ENCODE measurements around the gene PDYN. TPM values are rescaled to one million over a fixed set of nuclear protein-coding genes. Genes with fewer than 3 reads are reported as not detected.

PDYN gene
- polyA plus RNA-seq, 1 donor, result 0.52 TPM

DNA sequence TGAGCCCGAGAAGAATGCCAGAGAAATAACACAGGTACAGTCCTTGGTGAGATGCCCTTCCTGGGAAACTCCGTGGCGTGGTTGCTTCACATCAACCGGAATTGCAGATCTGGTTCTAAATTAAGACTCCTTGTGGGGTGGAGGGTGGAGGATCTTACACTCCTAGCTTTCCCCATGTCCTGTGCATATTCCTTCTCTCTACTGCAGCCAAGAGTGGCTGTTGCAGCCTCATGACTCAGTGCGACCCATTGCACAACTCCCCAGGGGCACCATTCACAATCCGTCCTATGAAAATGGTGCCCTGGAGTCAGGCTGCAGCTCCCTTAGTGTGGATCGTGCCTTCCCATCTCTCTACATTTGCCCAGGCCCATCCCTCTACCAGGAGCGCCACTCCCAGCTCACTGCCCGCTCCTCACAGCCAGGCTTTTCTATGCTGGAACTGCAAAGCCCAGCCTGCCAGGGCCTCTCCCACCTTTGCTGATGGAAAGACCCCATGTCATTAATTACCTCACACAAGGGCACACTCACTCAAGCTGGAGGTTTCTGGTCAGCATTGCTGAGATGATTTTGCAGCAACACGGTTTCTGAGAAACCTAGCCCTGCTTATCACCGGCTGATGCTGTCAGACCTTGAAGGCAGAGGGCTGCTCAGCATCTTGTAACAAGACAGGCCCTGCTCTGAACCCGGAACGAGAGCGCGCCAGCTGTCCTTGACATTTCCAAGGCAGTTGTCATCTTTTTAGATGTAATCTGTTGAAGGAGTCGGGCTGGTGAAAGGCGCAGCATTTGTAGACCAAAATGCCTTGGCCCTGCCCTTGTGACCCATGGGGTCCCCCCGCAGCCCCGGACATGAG lies 58.9 kb downstream of the PDYN start:
- no peak for DNase-seq

DNA sequence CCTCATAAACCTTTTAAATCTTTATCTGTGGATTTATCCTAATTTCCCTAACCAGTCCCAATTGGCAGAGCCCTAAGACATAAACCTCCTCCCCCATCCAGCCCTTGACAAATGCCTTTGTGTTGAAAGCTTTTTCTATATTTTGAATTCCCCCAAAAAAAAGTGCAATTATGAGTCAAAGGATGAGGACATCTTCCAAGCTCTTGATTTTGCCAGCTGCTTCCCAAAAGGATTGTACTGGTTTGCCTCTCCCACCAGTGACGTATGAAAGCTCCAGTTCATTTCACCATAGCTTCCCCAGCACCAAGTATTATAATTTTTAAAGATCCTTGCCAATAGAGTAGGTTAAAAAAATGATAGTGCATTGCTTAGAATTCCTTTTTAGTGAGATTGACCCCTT lies 59.7 kb downstream of the PDYN start:
- no peak for DNase-seq

DNA sequence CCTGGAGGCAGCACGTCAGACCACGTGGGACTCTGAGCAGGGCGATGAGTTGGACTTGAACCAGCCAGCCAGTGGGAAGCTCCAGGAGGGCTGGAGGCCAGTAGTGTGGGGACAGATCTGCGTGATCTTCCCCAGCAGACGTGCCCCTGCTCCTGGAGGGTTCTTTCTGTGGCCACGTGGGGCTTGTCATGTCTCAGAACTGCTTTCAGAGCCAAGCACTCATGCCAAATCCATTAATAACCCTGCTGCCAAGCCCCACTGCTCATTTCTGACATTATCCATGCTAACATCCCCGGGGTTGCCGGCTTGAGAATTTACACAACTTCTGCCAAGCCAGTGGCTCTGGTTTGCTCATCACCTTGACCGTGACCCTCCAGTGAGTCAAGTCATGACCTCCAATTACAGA lies 60.4 kb downstream of the PDYN start:
- no peak for DNase-seq

DNA sequence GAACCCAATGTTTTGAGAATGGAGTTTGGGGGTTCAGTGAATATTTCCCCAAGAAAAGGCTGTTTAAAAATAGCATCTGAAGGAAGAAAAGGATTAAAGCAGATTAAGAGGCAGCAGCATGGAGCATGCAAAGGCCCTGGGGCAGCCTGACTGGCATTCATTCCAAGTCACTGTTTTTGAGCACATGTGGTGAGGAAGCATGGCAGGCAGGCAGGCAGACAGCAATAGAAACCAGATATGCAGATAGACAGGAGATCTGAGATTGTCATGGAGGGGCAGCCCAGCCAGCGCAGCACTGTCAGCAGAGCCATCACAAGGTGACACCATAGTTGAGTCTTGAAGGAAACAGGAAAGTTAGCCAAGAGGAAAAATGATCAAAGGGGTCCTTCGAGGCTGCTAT lies 60.9 kb downstream of the PDYN start:
- no peak for DNase-seq

DNA sequence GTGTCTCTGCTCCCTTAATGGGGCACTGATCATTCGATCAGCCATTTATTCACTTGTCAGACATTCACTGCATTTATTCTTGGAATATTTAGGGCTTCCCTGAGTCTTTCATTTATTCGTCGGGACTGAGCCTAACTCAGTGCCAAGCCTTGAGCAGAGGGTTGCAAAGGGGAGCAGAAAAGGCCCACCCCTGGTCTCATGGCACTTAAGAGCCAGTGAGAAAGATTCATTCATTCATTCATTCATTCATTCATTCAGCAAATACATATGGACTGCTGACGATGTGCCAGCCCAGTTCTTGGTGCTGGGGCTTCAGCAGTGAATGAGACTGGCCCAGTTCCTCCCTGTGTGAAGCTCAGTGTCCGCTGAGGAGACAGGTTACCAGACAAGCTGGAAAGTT lies 62.0 kb downstream of the PDYN start:
- DNase-seq, result no peak

DNA sequence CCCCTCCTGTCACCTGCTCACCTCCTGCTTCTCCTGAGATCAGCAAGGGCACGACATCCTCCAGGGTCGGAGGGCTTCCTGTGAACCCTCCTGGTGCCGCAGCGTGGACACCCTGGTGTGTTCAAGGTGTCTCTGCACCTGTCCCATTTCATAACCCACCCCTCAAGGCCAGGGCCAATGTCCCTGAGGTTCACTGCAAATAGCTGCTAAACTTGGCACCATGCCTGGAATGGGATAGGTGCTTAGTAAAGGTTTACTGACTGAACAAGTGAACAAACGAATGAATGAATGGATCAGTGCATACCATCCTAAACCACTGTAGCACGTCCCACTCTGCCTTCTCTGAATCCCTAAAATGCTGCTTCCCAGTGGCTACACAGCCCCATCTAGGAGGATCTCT lies 63.7 kb downstream of the PDYN start:
- DNase-seq, result no peak

DNA sequence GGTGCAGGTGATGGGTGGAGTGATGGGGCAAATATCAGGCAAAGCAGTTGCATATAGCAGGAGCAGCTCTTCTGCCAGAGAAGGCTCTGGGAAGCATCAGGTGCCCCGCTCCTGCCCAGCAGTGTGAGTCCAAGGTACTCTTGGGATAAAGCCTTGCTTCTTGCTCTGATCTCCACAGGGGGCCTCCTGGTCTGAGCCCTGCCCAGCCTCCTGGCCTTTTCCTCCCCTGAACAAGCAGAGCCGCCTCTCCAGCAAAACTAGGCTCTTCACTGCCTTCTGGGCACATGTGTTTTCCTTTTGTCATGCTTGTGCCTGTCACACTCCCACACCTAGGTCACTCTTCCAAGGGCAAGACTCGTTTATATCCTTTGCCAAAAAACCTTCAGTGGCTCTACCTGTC lies 64.4 kb downstream of the PDYN start:
- no peak for DNase-seq

DNA sequence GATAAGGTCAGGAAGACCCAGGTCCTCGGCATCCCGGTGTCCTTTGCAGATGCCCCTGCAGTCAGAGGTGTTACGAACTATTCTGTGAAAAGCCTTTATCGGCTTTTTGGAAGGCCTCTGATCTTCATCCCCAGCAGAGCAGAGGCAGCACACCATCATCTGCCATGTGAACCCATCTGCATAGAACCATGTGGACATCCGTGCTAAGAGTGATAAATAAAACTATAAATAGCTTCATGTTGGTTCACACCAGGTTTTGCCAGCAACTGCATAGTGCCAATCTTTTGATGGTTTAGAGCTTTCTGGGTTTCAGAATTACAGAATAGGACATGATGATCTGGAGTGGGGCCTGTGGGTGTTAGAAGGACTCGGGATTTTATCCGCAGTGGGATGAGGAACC lies 65.1 kb downstream of the PDYN start:
- no peak for DNase-seq

Other genes starting within 250 kb of the PDYN start
- gene SIRPA, start 98.7 kb downstream of the PDYN start, polyA plus RNA-seq (ENCODE audit: insufficient read length), result 24.3 TPM
- gene STK35, start 107.8 kb upstream of the PDYN start, polyA plus RNA-seq (ENCODE audit: insufficient read length), result 19.3 TPM